HG02981 (cell line): ENCODE measurements around the gene KRT7.
"Not testable (repeated sequence)": the region's sequence is repeated elsewhere in the genome, so short reads cannot be mapped to it uniquely, and the experiment has no call there.

Source experiments
- ATAC-seq: cut with Tn5 transposase; IDR thresholded peaks from one replicate; pipeline ENCODE4 v1.9.1; 2021; ENCODE audit warnings: mild to moderate bottlenecking, moderate library complexity; ENCODE audit not compliant: unreplicated experiment

KRT7 gene

DNA sequence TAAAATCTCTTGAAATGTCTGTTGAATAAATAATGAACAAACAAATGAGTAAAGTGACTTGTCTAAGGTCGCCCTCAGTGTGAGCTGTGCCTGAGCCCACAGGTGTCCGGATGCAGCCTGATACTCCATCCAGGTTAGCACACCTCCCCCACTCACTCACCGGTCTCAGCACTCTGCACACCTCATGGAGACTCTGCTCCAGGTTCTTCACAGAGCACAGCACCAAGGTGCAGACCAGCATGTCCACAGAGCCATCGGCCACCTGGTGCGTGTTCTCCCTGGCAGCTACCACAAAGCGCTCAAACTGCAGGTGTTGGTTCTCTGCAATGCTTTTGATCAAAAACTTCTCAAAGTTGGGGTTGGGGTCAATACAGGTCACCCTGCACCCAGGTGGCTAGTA lies 4.1 kb upstream of the KRT7 start:
- ATAC-seq = no peak

DNA sequence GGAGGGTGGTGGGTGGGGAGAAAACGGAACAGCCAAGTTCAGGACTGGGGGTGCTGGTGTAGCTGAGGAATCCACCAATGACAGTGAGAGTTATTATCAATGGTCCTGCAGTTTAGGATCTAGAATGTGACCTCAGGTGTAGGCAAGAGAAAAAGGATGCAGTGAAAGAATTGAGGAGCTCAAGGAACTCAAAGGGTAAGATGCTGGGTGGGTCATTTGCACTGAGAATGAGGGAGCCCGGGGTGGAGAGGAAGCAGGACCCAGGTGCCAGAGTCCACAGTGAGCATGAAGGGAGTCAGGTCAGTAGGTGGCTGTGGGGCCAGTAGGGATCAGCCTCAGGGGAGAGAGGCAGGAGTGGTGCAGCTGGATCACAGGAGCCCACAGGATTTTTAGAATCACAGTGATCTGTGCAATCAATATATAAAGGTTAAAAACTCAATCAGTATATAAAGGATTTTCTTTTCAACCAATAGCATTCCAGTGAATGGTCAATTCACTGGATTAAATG lies 3.2 kb upstream of the KRT7 start:
- no peak for ATAC-seq

DNA sequence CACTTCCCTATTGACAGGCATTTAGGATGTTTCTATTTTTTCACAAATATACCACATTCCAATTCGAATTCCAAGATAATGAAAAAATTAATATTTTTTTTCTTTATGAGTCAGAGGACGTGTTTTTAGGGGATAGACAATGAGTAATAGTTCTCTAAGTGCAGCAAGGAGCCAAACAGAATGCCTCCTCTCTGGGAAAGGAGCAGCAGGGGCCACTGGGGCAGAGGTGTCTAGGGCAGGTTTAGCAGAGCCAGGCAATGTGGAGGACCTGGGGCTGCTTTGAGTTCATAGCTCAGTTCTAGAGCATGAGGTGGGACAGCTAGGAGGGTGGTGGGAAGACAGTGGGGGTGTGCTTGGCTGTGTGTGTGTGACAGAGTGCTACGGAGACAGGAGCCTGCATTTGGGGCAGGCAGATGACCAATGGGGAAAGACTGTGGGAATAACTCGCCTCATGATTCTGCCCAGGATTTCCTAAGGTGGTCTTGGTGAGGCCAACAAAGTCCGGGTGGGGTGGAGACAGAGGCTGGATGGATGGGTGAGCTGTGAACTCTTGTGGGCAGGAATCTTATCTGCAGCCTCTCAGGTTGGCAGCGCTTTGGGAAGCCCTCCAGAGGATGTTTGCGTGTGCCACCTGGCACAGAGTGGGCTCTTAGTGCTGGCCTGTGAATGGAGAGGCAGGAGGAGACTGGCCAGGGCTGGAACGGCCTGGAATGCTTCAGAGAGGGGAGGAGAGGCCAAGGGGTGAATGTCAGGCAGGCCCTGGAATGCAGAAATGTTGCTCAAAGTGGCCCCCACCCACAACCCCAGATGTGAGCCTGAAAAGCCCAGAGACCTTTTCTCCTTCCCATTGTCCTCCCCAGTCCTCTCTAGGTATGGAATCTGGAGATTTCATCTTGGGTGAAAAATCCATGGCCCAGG lies 2.4 kb upstream of the KRT7 start:
- no peak for ATAC-seq

DNA sequence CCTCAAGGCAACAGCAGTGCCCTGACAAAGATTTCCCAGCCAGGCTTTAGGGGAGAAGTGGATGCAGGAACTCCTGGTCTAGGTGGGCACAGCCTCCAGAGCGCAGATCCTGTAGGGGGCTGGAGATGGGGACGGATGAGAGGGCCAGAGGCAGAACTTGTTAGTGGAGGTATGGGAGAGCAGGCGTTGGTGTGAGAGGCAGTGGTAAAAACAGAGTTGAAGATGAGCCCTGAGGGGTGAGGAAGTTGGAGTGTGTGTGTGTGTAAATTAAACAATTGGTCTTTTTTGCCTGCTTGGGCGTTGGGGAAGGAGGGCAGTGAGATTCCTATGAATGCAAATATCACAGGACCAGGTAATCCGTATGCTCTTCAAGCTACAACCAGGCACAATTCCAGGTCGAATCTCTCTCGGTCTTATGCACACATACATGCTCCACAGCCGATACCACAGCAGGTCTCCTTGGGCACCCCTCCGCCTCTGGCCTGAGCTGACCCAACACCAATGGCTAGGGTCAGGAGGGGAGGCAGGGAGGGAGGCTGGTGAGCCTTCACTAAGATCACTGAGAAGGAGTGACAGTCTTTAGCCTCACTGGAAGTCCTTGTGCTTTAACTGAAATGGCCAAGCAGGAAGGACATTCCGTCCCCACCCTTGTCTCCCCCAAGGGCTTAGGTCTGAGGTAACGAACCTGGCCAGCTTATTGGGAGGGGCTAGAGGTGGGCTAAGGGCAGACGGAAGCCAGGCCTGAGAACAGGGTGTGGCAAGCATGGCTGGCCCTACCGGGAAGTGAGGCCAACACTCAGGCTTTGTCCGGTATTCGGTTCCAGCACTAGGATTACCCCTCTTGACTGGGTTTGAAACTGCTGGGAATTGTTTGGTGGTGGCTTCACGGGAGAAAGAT lies 1.5 kb upstream of the KRT7 start:
- no peak for ATAC-seq

DNA sequence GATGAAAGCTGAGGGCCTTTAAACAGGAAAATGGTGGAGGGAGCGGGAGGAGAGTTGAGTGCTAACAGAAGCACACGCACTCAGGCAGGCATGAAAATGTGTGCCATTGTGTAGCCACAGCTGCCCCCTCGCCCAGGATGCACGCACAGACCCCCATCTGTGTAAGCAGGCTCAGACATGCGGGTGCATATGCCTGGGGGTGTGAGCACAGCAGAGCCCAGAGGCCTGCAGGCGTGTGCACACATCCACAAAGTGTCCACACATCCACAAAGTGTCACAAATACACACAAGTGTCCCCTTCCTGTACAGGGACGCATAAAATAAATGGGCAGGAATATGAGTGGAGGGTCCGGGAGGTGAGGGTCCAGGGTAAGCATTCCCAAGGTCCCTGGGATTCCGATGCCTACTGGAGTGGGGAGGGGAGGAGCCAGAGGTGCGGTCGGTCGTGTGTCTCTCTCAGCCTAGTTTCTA lies 805 bp upstream of the KRT7 start:
- no peak for ATAC-seq

GRCh38 chr12:52233462-52234207 lies 592 bp downstream of the KRT7 start:
- no peak for ATAC-seq

DNA sequence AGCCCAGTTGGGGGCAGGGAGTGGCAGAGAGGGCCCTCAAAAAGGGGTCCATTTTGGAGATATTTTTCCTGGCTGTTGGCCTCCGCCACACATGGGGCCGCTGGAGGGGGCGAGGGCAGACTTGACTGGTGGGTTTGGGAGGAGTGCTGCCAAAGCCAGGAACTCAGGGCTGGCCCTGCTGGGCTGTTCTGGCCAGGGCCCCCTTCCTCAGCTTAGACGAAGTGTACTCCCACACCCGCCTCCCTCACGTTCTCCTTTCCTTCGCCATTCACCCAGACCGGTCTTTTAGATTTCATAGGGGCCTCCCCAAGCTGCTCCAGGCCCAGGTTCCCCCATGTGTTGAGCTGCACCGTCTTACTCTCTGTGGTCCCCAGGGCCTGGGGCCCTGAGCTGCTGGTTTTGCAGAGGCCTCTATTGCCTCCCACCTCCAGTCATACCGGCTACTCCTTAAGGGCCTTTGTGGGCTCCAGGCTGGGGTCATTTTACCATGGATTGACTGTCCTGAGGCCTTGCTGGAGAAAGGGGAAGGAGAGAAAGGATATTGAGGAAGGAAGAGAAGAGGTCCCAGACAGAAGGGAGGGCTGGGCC lies 1.3 kb downstream of the KRT7 start:
- no peak for ATAC-seq

GRCh38 chr12:52235001-52235764 lies 2.1 kb downstream of the KRT7 start:
- no peak for ATAC-seq

- no peak for ATAC-seq
These were observed 2.8 kb downstream of the KRT7 start for GRCh38 chr12:52235822-52236361.

- ATAC-seq = no peak
These were observed 3.5 kb downstream of the KRT7 start for GRCh38 chr12:52236386-52237050.

DNA sequence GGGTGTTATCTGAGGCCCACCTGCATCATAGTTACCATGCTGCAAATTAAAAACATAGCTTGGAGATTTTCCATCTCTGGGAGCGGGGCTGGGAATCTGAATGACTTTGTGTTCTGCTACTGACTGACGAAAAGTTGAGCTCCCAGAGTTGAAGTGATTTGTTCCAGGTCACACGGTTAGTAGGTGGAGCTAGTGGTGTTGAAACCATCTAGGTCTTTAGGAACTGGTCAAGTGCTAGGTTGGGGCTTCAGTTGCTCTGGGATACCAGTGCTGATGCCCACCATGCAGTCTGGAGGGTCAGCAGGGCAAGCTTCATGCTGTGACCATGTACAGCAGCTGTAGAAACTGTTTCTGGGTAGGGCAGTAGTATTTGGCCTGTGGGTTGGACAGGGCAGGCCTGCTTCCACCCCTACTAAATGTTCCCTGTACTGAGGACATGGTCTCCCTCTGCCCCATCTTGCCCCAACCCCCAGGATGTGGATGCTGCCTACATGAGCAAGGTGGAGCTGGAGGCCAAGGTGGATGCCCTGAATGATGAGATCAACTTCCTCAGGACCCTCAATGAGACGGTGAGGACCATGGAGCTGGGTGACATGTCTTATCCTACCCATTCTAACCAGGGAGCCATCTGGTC lies 5.3 kb downstream of the KRT7 start:
- no peak for ATAC-seq

DNA sequence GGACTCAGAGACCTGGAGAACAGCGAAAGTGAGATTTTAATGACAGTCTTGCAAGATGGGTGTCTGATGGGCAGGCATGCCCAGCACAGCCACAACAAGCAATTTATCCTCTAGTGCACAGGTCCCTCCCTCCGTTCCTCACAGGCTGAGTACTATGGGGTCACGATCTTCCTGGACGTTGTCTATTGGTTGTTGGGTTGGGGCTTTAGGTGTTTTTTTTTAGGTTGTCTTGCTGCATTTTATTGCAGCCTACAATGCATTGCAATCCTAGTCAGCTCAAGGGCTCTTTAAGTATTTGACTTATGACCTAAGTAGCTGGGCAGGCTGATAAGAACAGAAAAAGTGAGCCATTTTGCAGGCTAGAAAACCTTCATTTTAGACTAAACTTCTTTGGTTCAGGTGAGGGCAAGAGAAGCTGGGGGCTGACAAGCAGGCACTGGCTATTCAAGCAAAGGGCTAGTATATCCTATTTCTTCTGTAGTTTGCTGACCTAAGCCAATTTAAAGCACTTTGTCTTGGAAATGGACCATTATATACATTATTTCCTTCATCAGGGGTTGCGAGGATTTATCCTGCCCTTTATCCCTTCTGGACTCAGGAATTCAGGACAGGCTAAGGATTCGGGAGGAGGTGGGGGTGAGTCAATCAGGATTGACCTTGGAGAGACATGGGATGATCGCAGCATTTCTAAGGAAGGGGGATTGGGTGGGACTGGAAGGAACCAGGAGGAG lies 6.0 kb downstream of the KRT7 start:
- no peak for ATAC-seq

GRCh38 chr12:52239767-52240166 lies 6.7 kb downstream of the KRT7 start:
- no peak for ATAC-seq

- ATAC-seq = not testable (repeated sequence)
These were observed 7.2 kb downstream of the KRT7 start for GRCh38 chr12:52240247-52240646.

GRCh38 chr12:52241205-52241842 lies 8.3 kb downstream of the KRT7 start:
- ATAC-seq = no peak

- no peak for ATAC-seq
These were observed 9.6 kb downstream of the KRT7 start for GRCh38 chr12:52242442-52243258.
